NT2/D1 (cell line): ENCODE measurements around the gene CACHD1.

Source experiments
- SUZ12 ChIP-seq: IDR thresholded peaks from 2 replicates; pipeline ENCODE4 v1.6.1; 2011; ENCODE audit not compliant: insufficient read length, insufficient read depth; ENCODE audit errors: extremely low read depth
- YY1 ChIP-seq: IDR thresholded peaks from 2 replicates; pipeline ENCODE4 v1.6.1; 2011; ENCODE audit not compliant: insufficient read length, insufficient read depth
- ZNF274 ChIP-seq: IDR thresholded peaks from 2 replicates; pipeline ENCODE4 v1.6.1; 2011; ENCODE audit warnings: mild to moderate bottlenecking, low read depth, low read length

- no peak for TF ChIP-seq YY1
- TF ChIP-seq ZNF274 = no peak
- no peak for TF ChIP-seq SUZ12
Observed at GRCh38 chr1:64579767-64580166, 109.8 kb downstream of the CACHD1 start.
